Neural progenitor cell (in vitro differentiated cells): ENCODE measurements around the gene TLR9. TPM values are rescaled to one million over a fixed set of nuclear protein-coding genes. Genes with fewer than 3 reads are reported as not detected.

Experiments used
- DNase-seq: peaks from one replicate; pipeline ENCODE4 v3.0.0-alpha.2; 2016; ENCODE audit warnings: low spot score
- H2AFZ ChIP-seq: fragments of 200-600 bp; sonication (generic); replicated peaks from 2 replicates; pipeline ENCODE4 v1.6.1; 2016; ENCODE audit warnings: antibody characterized with exemption
- H3F3A ChIP-seq: fragments of 200-600 bp; sonication (generic); 2 replicates; pipeline ENCODE4 v1.6.1; 2016; ENCODE audit warnings: antibody characterized with exemption, low read depth
- H3K27ac ChIP-seq: fragments of 200-600 bp; sonication (generic); 2 replicates; pipeline ENCODE4 v1.5.1; 2016; ENCODE audit warnings: mild to moderate bottlenecking
- H3K27me3 ChIP-seq: fragments of 200-600 bp; sonication (generic); 2 replicates; pipeline ENCODE4 v1.6.1; 2016; ENCODE audit warnings: mild to moderate bottlenecking, moderate library complexity
- H3K36me3 ChIP-seq: fragments of 200-600 bp; sonication (generic); 2 replicates; pipeline ENCODE4 v1.5.1; 2016
- H3K4me1 ChIP-seq: fragments of 200-600 bp; sonication (generic); 2 replicates; pipeline ENCODE4 v1.6.1; 2016; ENCODE audit warnings: mixed run types
- H3K4me2 ChIP-seq: fragments of 200-600 bp; sonication (generic); 2 replicates; pipeline ENCODE4 v1.6.1; 2016
- H3K4me3 ChIP-seq: fragments of 200-600 bp; sonication (generic); 2 replicates; pipeline ENCODE4 v1.5.1; 2016
- H3K79me2 ChIP-seq: fragments of 200-600 bp; sonication (generic); 2 replicates; pipeline ENCODE4 v1.6.1; 2016; ENCODE audit warnings: low read depth
- H3K9ac ChIP-seq: fragments of 200-600 bp; sonication (generic); 2 replicates; pipeline ENCODE4 v1.6.1; 2016
- H3K9me3 ChIP-seq: fragments of 200-600 bp; sonication (generic); 2 replicates; pipeline ENCODE4 v1.5.1; 2016; ENCODE audit warnings: low read depth
- H4K20me1 ChIP-seq: fragments of 200-600 bp; sonication (generic); 2 replicates; pipeline ENCODE4 v1.6.1; 2016; ENCODE audit warnings: low read depth
- H3K27ac Mint-ChIP-seq: 3 replicates; pipeline ENCODE4 v1.8.0; 2021; ENCODE audit warnings: mixed read lengths
- H3K27me3 Mint-ChIP-seq: 2 replicates; pipeline ENCODE4 v1.8.0; 2022; ENCODE audit warnings: low read depth, mild to moderate bottlenecking, inconsistent platforms, moderate library complexity, mixed read lengths; ENCODE audit not compliant: insufficient read depth
- H3K36me3 Mint-ChIP-seq: 3 replicates; pipeline ENCODE4 v1.8.0; 2021; ENCODE audit warnings: mixed read lengths
- H3K4me1 Mint-ChIP-seq: 3 replicates; pipeline ENCODE4 v1.8.0; 2021; ENCODE audit warnings: mixed read lengths
- H3K4me3 Mint-ChIP-seq: 3 replicates; pipeline ENCODE4 v1.8.0; 2021; ENCODE audit warnings: mild to moderate bottlenecking, moderate library complexity, mixed read lengths
- H3K9me3 Mint-ChIP-seq: 3 replicates; pipeline ENCODE4 v1.8.0; 2020; ENCODE audit warnings: mixed read lengths
- CTCF ChIP-seq: fragments of 200-600 bp; sonication (generic); IDR thresholded peaks from 2 replicates; pipeline ENCODE4 v1.5.1; 2017; ENCODE audit warnings: antibody characterized with exemption, mild to moderate bottlenecking
- EZH2 ChIP-seq: fragments of 200-600 bp; sonication (generic); IDR thresholded peaks from 2 replicates; pipeline ENCODE4 v1.6.1; 2017; ENCODE audit warnings: antibody characterized with exemption, mild to moderate bottlenecking, moderate library complexity
- EZH2phosphoT487 ChIP-seq: fragments of 200-600 bp; sonication (generic); IDR thresholded peaks from 2 replicates; pipeline ENCODE4 v1.6.1; 2017; ENCODE audit warnings: antibody characterized with exemption
- total RNA-seq: library from RNA; depleted of rRNA; stranded (reverse); fragments of >200 nt; gene quantifications from 2 replicates; pipeline ENCODE4 v1.2.3, GENCODE V29; 2015; ENCODE audit warnings: low replicate concordance

TLR9 gene
- total RNA-seq, 1 donor from 2014 or later = not detected

GRCh38 chr3:52226229-52226817 lies 878 bp upstream of the TLR9 start:
- TF ChIP-seq EZH2 (no peak), EZH2phosphoT487 (no peak), CTCF (no peak)
- peaks cover 4% of the 10 kb centered on the region for H3K27me3 Mint-ChIP-seq
- peaks cover 7% of the 10 kb centered on the region for H3K36me3 Mint-ChIP-seq
- Histone ChIP-seq H3K4me3 (no peak overlapping the region), H3K9ac (no peak overlapping the region), H4K20me1 (no peaks in the 10 kb centered on the region), H3K79me2 (no peaks in the 10 kb centered on the region), H3K27me3 (no peaks in the 10 kb centered on the region), H3K36me3 (no peaks in the 10 kb centered on the region), H2AFZ (no peak overlapping the region), H3K4me1 (no peaks in the 10 kb centered on the region), H3F3A (no peaks in the 10 kb centered on the region), H3K27ac (no peak overlapping the region), H3K9me3 (no peaks in the 10 kb centered on the region), H3K4me2 (no peak overlapping the region)
- H3K27ac Mint-ChIP-seq = peak overlapping the region; percentile 26
- H3K4me1 Mint-ChIP-seq = no peaks in the 10 kb centered on the region
- H3K9me3 Mint-ChIP-seq = no peaks in the 10 kb centered on the region
- no peak overlapping the region for H3K4me3 Mint-ChIP-seq
- no peak for DNase-seq

GRCh38 chr3:52223449-52224408 lies 1.7 kb downstream of the TLR9 start:
- H3K4me1 Mint-ChIP-seq = peaks cover 2% of the 10 kb centered on the region
- Histone ChIP-seq H3K27me3 (no peaks in the 10 kb centered on the region), H3K27ac (no peak overlapping the region), H4K20me1 (no peaks in the 10 kb centered on the region), H3K9ac (no peak overlapping the region), H3K79me2 (no peaks in the 10 kb centered on the region), H2AFZ (no peak overlapping the region), H3K4me2 (no peak overlapping the region), H3K36me3 (no peaks in the 10 kb centered on the region), H3K4me3 (no peak overlapping the region), H3F3A (no peaks in the 10 kb centered on the region), H3K9me3 (no peaks in the 10 kb centered on the region), H3K4me1 (peaks cover 3% of the 10 kb centered on the region)
- peaks cover 4% of the 10 kb centered on the region for H3K27me3 Mint-ChIP-seq
- H3K4me3 Mint-ChIP-seq = peak overlapping the region; percentile 60
- H3K9me3 Mint-ChIP-seq = no peaks in the 10 kb centered on the region
- no peak for TF ChIP-seq CTCF
- no peak for TF ChIP-seq EZH2phosphoT487
- TF ChIP-seq EZH2 = no peak
- no peaks in the 10 kb centered on the region for H3K36me3 Mint-ChIP-seq
- peak overlapping the region; percentile 86 for H3K27ac Mint-ChIP-seq
- no peak for DNase-seq

GRCh38 chr3:52222319-52223221 lies 2.9 kb downstream of the TLR9 start:
- H3K27me3 ChIP-seq = no peaks in the 10 kb centered on the region
- H3K4me2 ChIP-seq = no peak overlapping the region
- H3K9me3 ChIP-seq = no peaks in the 10 kb centered on the region
- H3K27ac Mint-ChIP-seq = no peak overlapping the region
- no peaks in the 10 kb centered on the region for H3K79me2 ChIP-seq
- H3K36me3 ChIP-seq = no peaks in the 10 kb centered on the region
- H3K4me1 ChIP-seq = peaks cover 3% of the 10 kb centered on the region
- peaks cover 2% of the 10 kb centered on the region for H3K4me1 Mint-ChIP-seq
- H3F3A ChIP-seq = no peaks in the 10 kb centered on the region
- H4K20me1 ChIP-seq = no peaks in the 10 kb centered on the region
- no peaks in the 10 kb centered on the region for H3K36me3 Mint-ChIP-seq
- H3K27ac ChIP-seq = no peak overlapping the region
- H3K9me3 Mint-ChIP-seq = no peaks in the 10 kb centered on the region
- H3K27me3 Mint-ChIP-seq = peaks cover 4% of the 10 kb centered on the region
- no peak for TF ChIP-seq EZH2
- TF ChIP-seq EZH2phosphoT487 = no peak
- TF ChIP-seq CTCF = no peak
- no peak overlapping the region for H3K9ac ChIP-seq
- H2AFZ ChIP-seq = no peak overlapping the region
- H3K4me3 Mint-ChIP-seq = no peak overlapping the region
- DNase-seq = no peak
- no peak overlapping the region for H3K4me3 ChIP-seq
